WTC11 (cell line): Measurements from ENCODE around the gene PARVG. TPM values are rescaled to one million over a fixed set of nuclear protein-coding genes. Genes with fewer than 3 reads are reported as not detected.

ENCODE experiments used
- ATAC-seq: fragments of 200-7000 bp; cut with Tn5 transposase; 2 replicates; pipeline ENCODE4 v1.10.0; 2021; ENCODE audit warnings: mild to moderate bottlenecking, moderate library complexity
- CTCF ChIA-PET: fragments of 300-600 bp; sonication (Branson Sonifier 250); formaldehyde crosslinking; loops from one replicate; lab custom pipeline; 2021; ENCODE audit warnings: antibody characterized with exemption; lab: Charles Lee
- POLR2A ChIA-PET: fragments of 350-600 bp; sonication (Branson Sonifier 250); formaldehyde crosslinking; loops from one replicate; lab custom pipeline; 2021; ENCODE audit warnings: antibody characterized with exemption; lab: Charles Lee
- DNase-seq: peaks from one replicate; pipeline ENCODE4 v3.0.0; 2021; ENCODE audit warnings: low spot score
- H3K27ac Mint-ChIP-seq: 2 replicates; pipeline ENCODE4 v1.8.0; 2021; ENCODE audit warnings: mixed read lengths
- H3K27me3 Mint-ChIP-seq: 2 replicates; pipeline ENCODE4 v1.8.0; 2021; ENCODE audit warnings: low read depth, mild to moderate bottlenecking, moderate library complexity, mixed read lengths
- H3K36me3 Mint-ChIP-seq: 2 replicates; pipeline ENCODE4 v1.8.0; 2021; ENCODE audit warnings: mixed read lengths
- H3K4me1 Mint-ChIP-seq: 2 replicates; pipeline ENCODE4 v1.8.0; 2022; ENCODE audit warnings: mixed read lengths
- H3K4me3 Mint-ChIP-seq: 2 replicates; pipeline ENCODE4 v1.8.0; 2021; ENCODE audit warnings: mild to moderate bottlenecking, moderate library complexity, mixed read lengths
- H3K9me3 Mint-ChIP-seq: 2 replicates; pipeline ENCODE4 v1.8.0; 2021; ENCODE audit warnings: mixed read lengths
- ARID4B ChIP-seq: sonication (generic); formaldehyde crosslinking; IDR thresholded peaks from 2 replicates; pipeline ENCODE4 v1.8.0; 2023; ENCODE audit warnings: missing genetic modification reagents, mild to moderate bottlenecking, borderline replicate concordance
- CREM ChIP-seq: sonication (generic); formaldehyde crosslinking; IDR thresholded peaks from 2 replicates; pipeline ENCODE4 v1.8.1; 2022; ENCODE audit warnings: mild to moderate bottlenecking, missing genetic modification reagents, moderate library complexity
- CTCF ChIP-seq: fragments of 200-600 bp; IDR thresholded peaks from 2 replicates; pipeline ENCODE4 v1.8.0; 2022; ENCODE audit warnings: antibody characterized with exemption
- E2F4 ChIP-seq: sonication (generic); formaldehyde crosslinking; IDR thresholded peaks from 2 replicates; pipeline ENCODE4 v1.8.1; 2022; ENCODE audit warnings: low read depth, mild to moderate bottlenecking, moderate library complexity, missing genetic modification reagents, borderline replicate concordance
- E2F5 ChIP-seq: sonication (generic); formaldehyde crosslinking; IDR thresholded peaks from 2 replicates; pipeline ENCODE4 v1.8.1; 2022; ENCODE audit warnings: mild to moderate bottlenecking, moderate library complexity, missing genetic modification reagents
- ELF4 ChIP-seq: sonication (generic); formaldehyde crosslinking; IDR thresholded peaks from 2 replicates; pipeline ENCODE4 v1.8.1; 2022; ENCODE audit warnings: low read depth, mild to moderate bottlenecking, moderate library complexity, missing genetic modification reagents
- EMX1 ChIP-seq: fragments of 250-450 bp; sonication (Bioruptor Pico); IDR thresholded peaks from 2 replicates; pipeline ENCODE4 v1.8.0; 2021; ENCODE audit warnings: mild to moderate bottlenecking
- FOXJ3 ChIP-seq: sonication (generic); formaldehyde crosslinking; IDR thresholded peaks from 2 replicates; pipeline ENCODE4 v1.9.0; 2021; ENCODE audit warnings: missing genetic modification reagents, mild to moderate bottlenecking, borderline replicate concordance
- GRHL2 ChIP-seq: fragments of 250-450 bp; sonication (Bioruptor Pico); IDR thresholded peaks from 2 replicates; pipeline ENCODE4 v1.8.0; 2022; ENCODE audit warnings: mild to moderate bottlenecking, moderate library complexity; ENCODE audit not compliant: insufficient replicate concordance, severe bottlenecking
- HMGA2 ChIP-seq: fragments of 250-450 bp; sonication (Bioruptor Pico); IDR thresholded peaks from 2 replicates; pipeline ENCODE4 v1.4.0; 2021; ENCODE audit warnings: mild to moderate bottlenecking, moderate library complexity
- HMGXB4 ChIP-seq: sonication (generic); formaldehyde crosslinking; IDR thresholded peaks from 2 replicates; pipeline ENCODE4 v1.8.1; 2023; ENCODE audit warnings: mild to moderate bottlenecking, moderate library complexity, missing genetic modification reagents
- JUN ChIP-seq: sonication (generic); formaldehyde crosslinking; IDR thresholded peaks from 2 replicates; pipeline ENCODE4 v1.8.0; 2023; ENCODE audit warnings: mild to moderate bottlenecking, missing genetic modification reagents
- RORB ChIP-seq: fragments of 250-450 bp; sonication (Bioruptor Pico); IDR thresholded peaks from 2 replicates; pipeline ENCODE4 v1.9.0; 2021; ENCODE audit warnings: mild to moderate bottlenecking
- SP1 ChIP-seq: sonication (generic); formaldehyde crosslinking; conservative IDR thresholded peaks from 2 replicates; pipeline ENCODE4 v1.8.1; 2022; ENCODE audit warnings: missing genetic modification reagents
- USF1 ChIP-seq: sonication (generic); formaldehyde crosslinking; IDR thresholded peaks from 2 replicates; pipeline ENCODE4 v1.8.0; 2022; ENCODE audit warnings: mild to moderate bottlenecking, missing genetic modification reagents
- ZNF396 ChIP-seq: fragments of 250-450 bp; sonication (Bioruptor Pico); IDR thresholded peaks from 2 replicates; pipeline ENCODE4 v1.8.0; 2021; ENCODE audit warnings: mild to moderate bottlenecking, moderate library complexity, borderline replicate concordance
- ZNF671 ChIP-seq: fragments of 250-450 bp; sonication (Bioruptor Pico); IDR thresholded peaks from 2 replicates; pipeline ENCODE4 v1.8.0; 2021; ENCODE audit warnings: mild to moderate bottlenecking
- total RNA-seq: library from RNA; stranded (reverse); gene quantifications from 3 replicates; pipeline ENCODE4 v1.2.3, GENCODE V29; 2021

PARVG gene
- total RNA-seq, 1 experiment from 2014 or later = 0.94 TPM

GRCh38 chr22:44199164-44199563 lies 18.4 kb downstream of the PARVG start:
- ATAC-seq (no peak), DNase-seq (no peak)
- CTCF ChIA-PET = no interaction called here
- no peak overlapping the region for H3K27ac Mint-ChIP-seq
- POLR2A ChIA-PET = no interaction called here
- no peaks in the 10 kb centered on the region; the same call in 1 of the 2 replicates for H3K27me3 Mint-ChIP-seq
- peaks cover 5% of the 10 kb centered on the region; the same call in 1 of the 2 replicates for H3K4me1 Mint-ChIP-seq
- TF ChIP-seq ARID4B (no peak), FOXJ3 (no peak)
- no peaks in the 10 kb centered on the region for H3K36me3 Mint-ChIP-seq
- no peak overlapping the region for H3K4me3 Mint-ChIP-seq
- H3K9me3 Mint-ChIP-seq = peaks cover 5% of the 10 kb centered on the region

GRCh38 chr22:44199866-44200265 lies 19.1 kb downstream of the PARVG start:
- TF ChIP-seq GRHL2 (CRISPR knock-in tag) (no peak), SP1 (CRISPR knock-in tag) (no peak), EMX1 (CRISPR knock-in tag) (no peak), HMGA2 (CRISPR knock-in tag) (no peak), RORB (CRISPR knock-in tag) (no peak)
- Mint-ChIP-seq H3K4me1 (peaks cover 5% of the 10 kb centered on the region; the same call in 1 of the 2 replicates), H3K36me3 (no peaks in the 10 kb centered on the region), H3K27me3 (no peaks in the 10 kb centered on the region; the same call in 1 of the 2 replicates), H3K4me3 (no peak overlapping the region), H3K27ac (no peak overlapping the region), H3K9me3 (no peaks in the 10 kb centered on the region)
- POLR2A ChIA-PET = no interaction called here
- no peak for DNase-seq
- CTCF ChIA-PET = no interaction called here
- ATAC-seq = no peak

GRCh38 chr22:44200451-44200850 lies 19.7 kb downstream of the PARVG start:
- no peak for TF ChIP-seq ZNF396 (CRISPR knock-in tag)
- Mint-ChIP-seq H3K27ac (no peak overlapping the region), H3K9me3 (no peaks in the 10 kb centered on the region), H3K36me3 (no peaks in the 10 kb centered on the region), H3K27me3 (no peaks in the 10 kb centered on the region; the same call in 1 of the 2 replicates), H3K4me3 (no peak overlapping the region), H3K4me1 (peaks cover 5% of the 10 kb centered on the region; the same call in 1 of the 2 replicates)
- ChIA-PET CTCF (interaction anchor here (1.3 kb wide), 1 partner anchor 87 kb away, joined by 3 read pairs; no protein-coding TSS in a partner anchor), POLR2A (no interaction called here)
- no peak for DNase-seq
- no peak for ATAC-seq

- Mint-ChIP-seq H3K36me3 (no peaks in the 10 kb centered on the region), H3K27ac (no peak overlapping the region), H3K27me3 (no peaks in the 10 kb centered on the region; the same call in 1 of the 2 replicates), H3K9me3 (no peaks in the 10 kb centered on the region), H3K4me1 (peaks cover 3% of the 10 kb centered on the region; the same call in 1 of the 2 replicates), H3K4me3 (no peak overlapping the region)
- DNase-seq (no peak), ATAC-seq (no peak)
- POLR2A ChIA-PET = no interaction called here
- CTCF ChIA-PET = interaction anchor here (1.3 kb wide), 1 partner anchor 86 kb away, joined by 3 read pairs; no protein-coding TSS in a partner anchor
- TF ChIP-seq ZNF671 (no peak), E2F5 (CRISPR knock-in tag) (no peak), E2F4 (CRISPR knock-in tag) (no peak), JUN (CRISPR knock-in tag) (no peak), CTCF (no peak), ELF4 (no peak), HMGXB4 (no peak), USF1 (CRISPR knock-in tag) (no peak), SP1 (CRISPR knock-in tag) (no peak), CREM (no peak)
Measured at GRCh38 chr22:44200855-44201550, 20.3 kb downstream of the PARVG start.
